ENCODE measurements around the gene ANKS1A. TPM values are rescaled to one million over a fixed set of nuclear protein-coding genes. Genes with fewer than 3 reads are reported as not detected.

ANKS1A gene
- total RNA-seq, 2 donors from 2014 or later, result 8.6 to 9.3 TPM

DNA sequence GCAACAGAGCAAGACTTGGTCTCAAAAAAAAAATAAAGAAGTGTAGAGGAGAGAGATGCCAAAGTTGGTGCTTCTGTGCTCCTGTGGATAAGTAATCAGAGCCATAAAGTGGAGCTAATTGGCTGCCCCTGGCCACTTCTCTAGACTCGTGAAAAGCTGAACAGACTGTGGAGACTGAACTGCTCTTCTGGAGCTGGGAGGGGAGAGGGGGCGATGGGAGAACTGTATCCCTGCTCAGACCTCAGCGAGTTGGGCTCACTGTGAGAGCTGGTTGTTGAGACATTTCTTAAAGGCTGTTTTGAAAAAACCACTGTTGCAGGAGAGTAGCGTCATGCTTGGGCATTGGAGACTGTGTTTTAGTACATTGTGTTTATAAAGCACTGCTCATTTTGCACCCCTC lies 126.4 kb downstream of the ANKS1A start:
- Mint-ChIP-seq H3K27ac (no peak overlapping the region), H3K9me3 (no peaks in the 10 kb centered on the region), H3K36me3 (no peaks in the 10 kb centered on the region)
- ATAC-seq (no peak), DNase-seq (ENCODE audit: low spot score in 2 of 2) (no peak)

DNA sequence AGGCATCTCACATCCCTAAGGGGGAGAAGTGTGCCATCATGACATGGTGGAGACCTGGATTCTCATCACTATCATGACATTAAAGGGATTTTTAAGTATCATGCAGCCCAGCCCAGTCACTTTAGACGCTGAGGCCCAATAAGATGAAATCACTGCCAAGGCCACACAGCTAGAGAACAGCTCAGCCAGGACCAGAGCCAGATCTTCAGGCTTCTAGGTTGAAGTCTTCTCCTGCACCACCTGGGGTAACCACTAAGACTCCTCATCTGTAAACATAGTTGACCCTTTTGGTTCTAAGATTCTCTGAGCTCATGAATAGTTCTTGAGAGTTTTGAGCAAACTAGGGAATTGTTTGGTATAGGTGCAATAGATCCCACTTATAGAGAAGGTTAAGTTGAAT lies 126.9 kb downstream of the ANKS1A start:
- ATAC-seq (no peak), DNase-seq (ENCODE audit: low spot score in 2 of 2) (no peak)
- no peak overlapping the region for H3K27ac Mint-ChIP-seq
- no peaks in the 10 kb centered on the region for H3K9me3 Mint-ChIP-seq
- H3K36me3 Mint-ChIP-seq, result no peaks in the 10 kb centered on the region

DNA sequence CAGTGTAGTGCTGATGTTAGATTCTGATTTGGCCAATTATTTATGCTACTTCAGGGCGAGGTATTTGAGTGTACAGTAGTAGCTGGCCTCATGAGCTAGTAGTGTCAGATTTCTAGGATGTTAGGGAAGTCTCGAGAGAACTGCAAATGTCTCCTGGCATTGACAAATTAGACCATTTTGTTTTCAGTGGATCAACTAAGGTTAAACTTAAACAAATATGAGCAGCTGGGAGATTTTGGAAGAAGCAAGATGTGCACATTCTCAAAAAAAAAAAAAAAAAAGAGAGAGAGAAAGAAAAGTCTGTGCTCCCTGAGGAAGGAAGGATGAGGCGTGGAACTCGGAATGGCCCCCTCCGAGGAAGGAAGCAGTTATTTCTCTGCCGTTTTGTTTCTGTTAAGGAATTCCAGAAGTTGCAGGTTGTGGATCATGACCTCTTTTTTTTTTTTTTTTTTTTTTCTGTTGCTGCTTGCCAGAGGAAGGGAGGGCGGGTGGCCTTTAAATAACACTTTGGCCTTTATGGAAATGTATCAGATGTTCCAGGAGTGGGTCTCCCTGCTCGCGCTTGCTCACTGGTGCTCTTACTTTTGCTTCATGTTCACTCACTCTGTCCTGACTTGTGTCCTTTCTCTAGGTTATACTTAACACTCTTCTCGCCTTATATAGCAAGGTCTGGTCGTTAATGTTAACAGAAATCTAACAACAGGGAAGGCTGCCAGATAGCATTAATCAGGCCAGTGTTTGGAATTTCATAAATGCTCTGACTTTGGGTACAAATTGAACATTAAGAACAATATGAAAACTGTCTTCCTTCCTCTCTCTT lies 127.7 kb downstream of the ANKS1A start:
- no peaks in the 10 kb centered on the region for H3K9me3 Mint-ChIP-seq
- H3K36me3 Mint-ChIP-seq, result no peaks in the 10 kb centered on the region
- H3K27ac Mint-ChIP-seq, result peak overlapping the region in 1 of 2 donors; percentile 44
- ATAC-seq (no peak), DNase-seq (ENCODE audit: low spot score in 2 of 2) (no peak)

DNA sequence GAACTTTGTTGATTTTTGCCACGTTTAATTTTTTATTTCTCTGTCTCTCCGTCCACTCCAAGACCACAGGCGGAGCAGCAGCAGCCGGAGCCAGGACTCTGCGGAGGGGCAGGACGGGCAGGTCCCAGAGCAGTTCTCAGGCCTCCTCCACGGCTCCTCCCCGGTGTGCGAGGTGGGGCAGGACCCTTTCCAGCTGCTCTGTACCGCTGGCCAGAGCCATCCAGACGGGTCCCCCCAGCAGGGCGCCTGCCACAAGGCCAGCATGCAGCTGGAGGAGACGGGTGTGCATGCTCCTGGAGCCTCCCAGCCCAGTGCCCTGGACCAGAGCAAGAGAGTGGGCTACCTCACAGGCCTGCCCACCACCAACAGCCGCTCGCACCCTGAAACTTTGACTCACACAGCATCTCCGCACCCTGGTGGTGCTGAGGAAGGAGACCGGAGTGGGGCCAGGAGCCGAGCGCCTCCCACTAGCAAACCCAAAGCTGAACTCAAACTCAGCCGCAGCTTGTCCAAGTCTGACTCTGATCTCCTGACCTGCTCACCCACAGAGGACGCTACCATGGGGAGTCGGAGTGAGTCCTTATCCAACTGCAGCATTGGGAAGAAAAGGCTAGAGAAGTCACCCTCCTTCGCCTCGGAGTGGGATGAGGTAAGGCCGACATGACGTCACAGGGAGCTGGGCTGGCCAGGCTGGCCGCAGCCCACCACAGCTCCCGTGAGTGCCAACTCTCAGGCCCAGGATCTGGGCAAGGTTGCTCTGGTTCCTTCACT lies 128.5 kb downstream of the ANKS1A start:
- DNase-seq (ENCODE audit: low spot score in 2 of 2) (no peak), ATAC-seq (no peak)
- Mint-ChIP-seq H3K27ac (peak overlapping the region in 1 of 2 donors; percentile 44), H3K9me3 (no peaks in the 10 kb centered on the region), H3K36me3 (no peaks in the 10 kb centered on the region)

DNA sequence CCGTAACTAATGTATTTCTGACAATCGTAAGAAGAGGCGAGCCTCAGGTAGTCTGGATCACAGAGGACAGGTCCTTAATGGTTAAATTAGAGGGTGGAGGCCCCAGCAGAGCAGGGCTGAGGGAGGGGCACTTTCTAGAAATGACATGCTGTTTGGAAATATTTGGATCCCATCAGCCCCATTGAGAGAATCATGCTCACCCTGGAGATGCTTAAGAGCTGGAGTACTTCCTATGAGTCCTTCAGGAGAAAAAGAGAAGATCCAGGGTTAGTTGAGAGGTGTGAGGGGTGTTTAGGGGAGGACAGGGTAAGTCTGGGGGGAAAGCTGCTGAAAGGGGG lies 129.1 kb downstream of the ANKS1A start:
- no peak for DNase-seq (ENCODE audit: low spot score in 2 of 2)
- no peaks in the 10 kb centered on the region for H3K36me3 Mint-ChIP-seq
- no peak for ATAC-seq
- no peaks in the 10 kb centered on the region for H3K9me3 Mint-ChIP-seq
- H3K27ac Mint-ChIP-seq, result no peak overlapping the region

DNA sequence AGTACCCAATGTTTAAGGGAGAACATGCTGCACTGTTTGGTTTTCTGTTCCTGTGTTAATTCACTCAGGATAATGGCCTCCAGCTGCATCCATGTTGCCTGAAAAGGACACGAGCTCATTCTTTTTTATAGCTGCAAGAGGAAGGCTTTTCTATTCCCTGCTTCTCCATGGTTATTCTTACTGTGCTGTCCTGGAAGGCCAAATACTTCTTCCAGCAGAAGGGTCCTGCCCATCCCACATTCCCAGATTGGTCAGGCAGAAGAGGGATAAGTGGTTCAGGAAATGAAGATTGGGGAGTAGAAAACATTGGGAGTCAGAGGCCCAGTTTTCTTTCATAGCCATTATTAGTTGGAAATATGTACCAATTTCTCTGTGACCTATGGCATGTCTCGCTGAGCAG lies 129.7 kb downstream of the ANKS1A start:
- ATAC-seq, result no peak
- no peak for DNase-seq (ENCODE audit: low spot score in 2 of 2)
- H3K27ac Mint-ChIP-seq, result no peak overlapping the region
- no peaks in the 10 kb centered on the region for H3K36me3 Mint-ChIP-seq
- H3K9me3 Mint-ChIP-seq, result no peaks in the 10 kb centered on the region

DNA sequence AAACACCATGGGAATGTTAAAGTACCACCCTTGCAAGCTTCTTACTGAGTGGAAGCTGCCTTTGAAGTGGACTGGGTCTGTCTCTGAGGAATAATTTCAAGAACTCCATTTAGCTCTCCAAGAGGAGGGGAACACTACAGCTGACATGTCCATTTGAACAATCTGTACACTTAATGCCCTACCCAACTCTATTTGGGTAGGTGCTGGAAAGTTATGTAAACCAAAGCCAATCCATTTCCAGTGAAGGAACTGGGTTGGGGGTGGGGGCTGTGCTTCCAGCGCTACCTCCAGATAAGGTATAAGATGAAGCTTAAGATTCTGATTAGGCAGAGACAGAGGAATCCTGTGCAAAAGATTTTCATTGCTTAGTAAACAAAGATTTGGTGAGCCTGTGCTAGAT lies 130.1 kb downstream of the ANKS1A start:
- Mint-ChIP-seq H3K9me3 (no peaks in the 10 kb centered on the region), H3K36me3 (no peaks in the 10 kb centered on the region), H3K27ac (peak overlapping the region in 1 of 2 donors; percentile 52)
- ATAC-seq (no peak), DNase-seq (ENCODE audit: low spot score in 2 of 2) (no peak)

DNA sequence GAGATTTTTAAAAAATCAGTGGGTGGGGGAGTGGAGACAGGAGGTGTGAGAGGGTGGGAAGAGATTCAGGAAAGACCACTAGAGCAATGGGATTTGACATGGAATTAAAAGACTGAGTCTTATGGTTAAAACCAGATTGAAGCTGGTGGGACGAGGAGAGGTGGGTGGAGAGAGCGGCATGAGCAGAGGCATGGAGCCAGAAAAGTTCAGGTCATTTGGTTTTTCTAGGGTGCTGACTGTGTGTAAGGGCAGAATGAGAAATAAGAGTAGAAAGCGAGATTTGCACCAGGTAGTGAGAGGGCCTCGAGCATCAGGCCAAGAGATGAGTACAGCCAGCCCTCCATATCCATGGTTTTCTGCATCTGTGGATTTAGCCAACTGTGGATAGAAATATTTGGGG lies 130.8 kb downstream of the ANKS1A start:
- H3K9me3 Mint-ChIP-seq, result no peaks in the 10 kb centered on the region
- no peaks in the 10 kb centered on the region for H3K36me3 Mint-ChIP-seq
- DNase-seq (ENCODE audit: low spot score in 2 of 2) (no peak), ATAC-seq (no peak)
- H3K27ac Mint-ChIP-seq, result peak overlapping the region in 1 of 2 donors; percentile 52

DNA sequence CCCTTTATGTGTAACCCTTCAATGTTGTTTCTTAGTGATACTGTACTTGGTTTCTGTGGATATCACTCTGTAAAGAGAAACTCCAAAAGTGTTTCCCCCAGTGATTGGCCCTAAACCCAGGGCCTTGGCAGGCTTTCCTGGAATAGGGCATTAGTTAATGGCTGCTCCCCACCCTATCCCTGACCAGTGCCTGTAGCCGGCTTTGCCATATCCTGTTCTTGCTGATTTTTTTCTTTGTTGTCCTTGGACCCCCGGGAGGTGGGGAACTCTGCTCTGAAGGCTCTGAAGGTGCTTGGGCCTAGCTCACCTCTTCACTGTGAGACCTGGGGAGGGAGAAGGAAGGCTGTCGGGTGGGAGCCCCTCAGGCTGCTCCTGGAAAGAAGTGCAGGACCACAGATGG lies 131.9 kb downstream of the ANKS1A start:
- H3K9me3 Mint-ChIP-seq, result no peaks in the 10 kb centered on the region
- no peak for DNase-seq (ENCODE audit: low spot score in 2 of 2)
- no peaks in the 10 kb centered on the region for H3K36me3 Mint-ChIP-seq
- H3K27ac Mint-ChIP-seq, result peak overlapping the region in 1 of 2 donors; percentile 85
- no peak for ATAC-seq

DNA sequence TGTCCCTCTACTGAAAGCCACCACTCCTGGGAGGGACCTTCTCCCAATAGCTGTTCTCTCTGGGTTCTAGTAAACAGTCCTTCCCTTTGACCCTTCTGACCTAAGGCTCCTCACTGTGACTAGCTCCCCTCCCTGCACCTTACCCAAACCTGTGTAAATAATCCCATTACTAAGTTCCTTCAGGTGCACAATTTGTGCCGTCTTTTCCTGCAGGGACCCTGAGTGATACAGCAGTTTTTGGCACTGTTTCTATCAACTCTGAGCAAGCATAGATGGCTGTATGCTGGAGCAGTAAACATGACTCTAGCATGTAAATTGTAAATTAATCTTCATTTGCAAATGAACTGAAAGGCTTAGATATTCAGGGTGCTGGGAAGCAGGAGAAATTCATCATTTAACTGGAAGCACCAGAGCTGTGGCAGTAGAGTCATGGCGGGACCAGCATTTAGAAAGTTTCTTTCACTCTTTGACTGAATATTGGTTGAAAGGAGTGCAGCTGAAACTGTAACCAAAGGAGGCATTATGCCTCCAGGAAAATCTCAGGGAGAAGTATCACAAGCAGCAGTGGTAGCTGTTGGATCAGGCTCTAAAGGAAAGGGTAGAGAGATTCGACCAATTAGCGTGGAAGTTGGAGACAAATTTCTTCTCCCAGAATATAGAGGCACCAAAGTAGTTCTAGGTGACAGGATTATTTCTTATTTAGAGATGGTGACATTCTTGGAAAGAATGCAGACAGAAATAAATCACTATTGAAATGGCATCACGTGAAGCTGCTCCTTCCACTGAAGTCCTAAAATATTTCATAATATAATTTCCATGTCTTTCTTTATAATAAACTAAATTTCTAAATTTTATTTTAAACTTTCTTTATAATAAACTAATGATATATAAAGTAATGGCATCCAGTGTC lies 134.3 kb downstream of the ANKS1A start:
- Mint-ChIP-seq H3K36me3 (no peaks in the 10 kb centered on the region), H3K27ac (no peak overlapping the region), H3K9me3 (no peaks in the 10 kb centered on the region)
- ATAC-seq (no peak), DNase-seq (ENCODE audit: low spot score in 2 of 2) (no peak)

DNA sequence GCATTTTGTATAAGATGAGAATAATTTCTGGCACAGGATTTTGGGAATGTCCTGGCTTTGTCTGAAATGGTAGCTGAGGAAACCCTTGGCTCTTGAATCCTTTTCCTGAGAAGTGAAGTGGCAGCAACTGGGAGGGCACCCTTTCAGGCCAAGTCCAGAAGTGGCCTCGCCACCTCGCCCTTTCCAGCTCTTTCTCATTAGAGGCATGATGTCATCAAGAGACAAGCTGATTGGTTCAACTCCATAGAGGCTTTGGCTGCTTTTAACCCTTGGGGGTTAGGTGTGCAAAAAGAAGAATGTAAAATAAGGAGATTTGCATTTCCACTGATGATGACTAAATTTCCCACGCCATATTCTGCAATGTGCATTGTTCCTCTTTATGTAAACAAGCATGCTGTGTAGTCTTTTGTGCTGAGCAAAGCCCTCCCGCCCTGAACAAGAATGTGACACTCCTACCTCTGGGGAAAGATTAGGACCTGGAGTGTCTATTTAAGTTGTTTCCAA lies 135.5 kb downstream of the ANKS1A start:
- H3K9me3 Mint-ChIP-seq, result no peaks in the 10 kb centered on the region
- ATAC-seq (no peak), DNase-seq (ENCODE audit: low spot score in 2 of 2) (no peak)
- H3K27ac Mint-ChIP-seq, result no peak overlapping the region
- H3K36me3 Mint-ChIP-seq, result no peaks in the 10 kb centered on the region

DNA sequence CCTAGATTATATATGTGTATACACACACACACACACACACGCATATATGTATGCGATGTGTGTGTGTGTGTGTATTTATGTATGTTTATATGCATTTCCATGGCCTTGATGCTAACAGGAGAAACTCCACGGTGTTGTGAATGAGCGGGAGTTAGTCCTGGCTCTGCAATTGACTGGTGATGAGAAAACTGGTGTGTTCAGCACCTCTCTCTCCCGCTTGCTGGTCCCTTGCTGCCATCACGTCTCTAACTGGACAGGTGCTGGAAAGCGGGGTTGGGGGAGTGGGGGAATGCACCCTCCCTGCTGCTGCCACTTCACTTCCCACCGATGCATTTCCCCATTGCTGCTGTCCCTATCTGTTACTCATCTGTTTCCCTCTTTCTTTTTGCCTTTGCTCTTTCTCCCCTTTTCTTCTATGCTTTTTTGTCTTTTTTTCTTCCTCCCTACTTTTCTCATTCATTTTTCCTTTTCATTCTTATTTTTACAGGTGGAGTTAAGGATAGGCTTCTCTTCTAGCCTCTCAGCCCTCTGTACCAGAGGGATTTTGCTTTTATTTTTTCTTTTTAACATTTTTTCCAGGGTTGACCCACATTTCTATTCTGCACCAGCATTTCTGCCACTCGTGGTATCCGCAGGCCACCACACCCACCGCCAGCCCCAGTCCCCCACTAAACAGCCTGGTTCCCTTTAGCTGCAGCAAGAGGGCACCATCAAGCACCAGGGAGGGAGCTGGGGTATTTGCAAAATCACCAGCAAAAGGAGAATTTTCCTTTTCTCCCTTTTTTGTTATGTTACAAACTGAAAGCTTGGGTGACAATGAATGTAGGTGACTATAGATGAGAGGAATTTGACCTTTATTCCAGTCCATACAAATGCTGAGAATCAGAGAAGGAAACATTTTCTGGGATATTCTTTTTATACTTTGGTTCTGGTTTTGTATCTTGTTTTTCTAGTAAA lies 136.5 kb downstream of the ANKS1A start:
- ATAC-seq (no peak), DNase-seq (ENCODE audit: low spot score in 2 of 2) (no peak)
- no peak overlapping the region for H3K27ac Mint-ChIP-seq
- H3K9me3 Mint-ChIP-seq, result no peaks in the 10 kb centered on the region
- H3K36me3 Mint-ChIP-seq, result no peaks in the 10 kb centered on the region

DNA sequence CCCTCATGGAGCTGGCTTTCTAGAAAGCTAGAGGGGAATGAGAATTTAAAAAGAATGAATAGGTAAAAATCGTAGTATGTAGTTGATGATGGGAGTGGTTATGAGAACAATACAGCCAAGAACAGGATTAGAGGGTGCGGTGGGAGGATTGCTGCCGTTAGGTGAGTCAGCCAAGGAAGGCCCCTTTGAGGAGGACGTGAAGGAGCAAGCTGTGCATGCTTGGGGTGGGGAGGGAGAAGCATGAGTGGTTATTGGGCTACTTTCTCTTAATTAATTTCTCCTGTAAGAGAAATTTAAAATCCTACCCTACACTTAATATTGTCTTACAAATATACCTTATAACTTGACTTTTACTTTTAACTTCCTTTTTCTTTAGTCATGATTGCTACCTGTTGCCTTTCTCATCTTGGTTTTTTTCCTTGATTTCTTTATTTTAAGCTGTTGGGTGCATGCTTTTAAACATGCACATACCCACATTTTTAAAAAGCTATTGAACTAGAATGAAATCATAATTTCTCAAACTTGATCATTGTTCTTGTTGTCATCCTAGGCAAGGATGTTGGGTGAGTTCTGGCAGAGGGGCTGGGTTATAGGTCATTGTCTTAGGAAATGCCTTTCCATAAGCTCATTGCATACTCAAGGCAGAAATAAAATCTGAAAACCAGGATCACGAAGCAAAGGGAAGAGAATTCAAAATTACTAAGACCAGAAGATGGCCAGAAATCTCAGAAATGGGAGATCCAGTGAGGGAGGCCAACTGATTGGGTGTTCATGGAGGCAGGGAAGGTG lies 137.6 kb downstream of the ANKS1A start:
- ATAC-seq (no peak), DNase-seq (ENCODE audit: low spot score in 2 of 2) (no peak)
- H3K36me3 Mint-ChIP-seq, result no peaks in the 10 kb centered on the region
- H3K9me3 Mint-ChIP-seq, result no peaks in the 10 kb centered on the region
- H3K27ac Mint-ChIP-seq, result no peak overlapping the region

DNA sequence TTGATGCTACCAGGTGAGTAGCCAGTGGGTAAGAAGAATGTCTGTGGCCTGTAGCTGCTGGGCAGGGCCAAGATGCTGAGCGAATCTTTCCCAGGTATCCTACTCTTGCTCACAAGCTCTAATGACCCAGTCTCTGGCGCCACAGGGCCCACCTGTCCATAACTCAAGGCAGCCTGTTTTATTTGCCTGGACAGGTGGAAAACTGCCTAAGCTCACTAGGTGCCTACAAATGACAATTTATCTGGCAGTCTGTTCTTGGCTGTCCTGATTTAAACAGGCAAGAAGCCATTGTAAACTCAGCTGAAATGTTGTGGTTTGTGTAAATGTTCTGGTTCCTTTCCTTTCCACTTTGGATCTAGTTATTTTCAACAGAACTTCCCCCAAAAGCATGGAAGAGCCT lies 138.8 kb downstream of the ANKS1A start:
- no peak overlapping the region for H3K27ac Mint-ChIP-seq
- H3K9me3 Mint-ChIP-seq, result no peaks in the 10 kb centered on the region
- DNase-seq (ENCODE audit: low spot score in 2 of 2), result no peak
- ATAC-seq, result no peak
- H3K36me3 Mint-ChIP-seq, result no peaks in the 10 kb centered on the region
